Measurements from ENCODE around the gene TFPI2.

TFPI2 gene

DNA sequence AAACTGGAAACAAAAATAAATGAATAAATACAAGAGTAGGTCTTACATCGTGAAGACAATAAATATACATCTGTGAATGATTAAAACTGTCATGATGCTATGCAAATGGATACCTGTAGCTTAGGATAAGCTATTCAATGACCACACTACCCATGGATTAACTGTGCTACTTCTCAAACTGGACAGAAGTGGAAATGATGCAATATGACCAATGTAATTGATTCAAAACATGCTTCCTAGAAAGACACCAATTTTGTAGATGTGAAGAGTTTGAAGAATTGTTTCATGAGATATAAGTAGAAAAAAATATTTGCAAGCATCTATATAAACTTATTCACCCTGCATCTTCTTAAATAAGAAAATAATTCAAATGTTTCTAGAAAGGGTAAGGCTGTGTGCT lies 36.1 kb downstream of the TFPI2 start:
- DNase-seq = no peak

DNA sequence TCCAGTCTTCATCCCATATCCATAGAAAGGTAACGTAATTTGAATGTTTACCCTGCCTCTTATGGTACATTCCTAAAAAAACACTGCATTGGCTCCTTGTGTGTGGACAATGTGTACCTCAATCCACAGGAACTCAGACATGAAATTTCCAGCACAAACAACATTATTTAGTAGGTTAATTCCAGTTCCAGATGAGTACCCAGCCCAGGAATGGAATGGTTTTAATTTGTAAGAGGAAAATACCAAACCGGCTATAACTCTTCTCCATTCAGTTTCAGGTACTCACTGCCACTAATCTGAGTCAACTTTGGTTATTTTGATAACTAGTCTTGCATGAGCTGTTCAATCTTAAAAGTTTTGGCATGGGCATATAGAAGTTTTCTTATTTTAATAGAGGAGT lies 39.0 kb downstream of the TFPI2 start:
- no peak for DNase-seq

DNA sequence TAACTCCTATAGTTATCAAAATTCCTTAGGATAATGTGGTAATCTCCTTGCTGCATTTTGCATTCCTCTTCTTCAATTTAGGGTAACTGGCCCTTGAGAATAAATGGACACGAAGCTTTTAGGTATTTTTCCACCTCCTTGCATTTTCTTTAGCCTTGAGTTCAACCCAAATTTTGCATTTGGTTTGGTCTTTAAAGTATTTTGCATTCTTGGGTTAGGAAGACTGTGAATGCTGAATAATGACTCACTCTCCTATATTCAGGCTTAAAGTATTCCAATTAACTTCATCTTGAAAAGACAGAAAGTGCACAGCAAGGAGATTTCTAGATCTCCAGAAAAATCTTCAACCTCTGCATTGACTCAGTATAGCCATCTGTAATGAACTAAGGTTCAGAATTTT lies 47.3 kb downstream of the TFPI2 start:
- DNase-seq = peak; percentile 22

DNA sequence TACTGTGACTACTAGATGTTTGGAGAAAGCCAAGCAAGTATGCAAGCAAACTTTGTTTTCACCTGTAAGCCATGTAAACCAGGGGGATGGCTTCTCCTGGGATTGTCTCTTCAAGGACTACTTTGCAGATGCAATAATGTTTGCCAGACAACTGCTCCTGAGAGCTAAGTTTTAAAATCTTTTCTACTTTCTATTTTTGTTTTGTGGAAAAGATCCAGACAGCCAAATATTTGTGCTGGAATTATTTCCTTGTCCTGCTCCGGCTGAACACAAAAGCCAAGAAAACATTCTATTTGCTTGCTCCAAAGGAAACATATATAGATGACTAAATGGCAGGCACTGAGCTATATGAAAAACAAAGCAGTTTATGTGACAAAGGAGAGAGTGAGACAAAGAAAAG lies 51.6 kb downstream of the TFPI2 start:
- DNase-seq = no peak

DNA sequence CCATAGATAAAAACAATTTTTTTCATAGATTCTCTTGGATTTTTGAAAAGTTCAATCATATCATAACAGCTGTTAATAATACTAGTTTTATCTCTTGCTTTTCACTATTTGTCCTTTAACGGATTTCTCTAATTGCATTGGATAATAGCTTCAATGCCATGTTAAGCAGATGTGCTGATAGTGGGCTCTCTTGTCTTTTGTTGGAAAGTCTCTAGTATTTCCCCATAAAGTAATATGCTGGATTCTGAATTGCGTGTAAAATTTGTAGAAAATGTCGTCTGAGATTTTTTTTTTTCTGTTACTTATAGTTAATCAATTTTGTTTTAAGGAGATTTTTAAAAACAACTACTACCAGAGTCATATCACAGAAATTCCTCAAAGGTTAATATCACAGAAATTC lies 53.3 kb downstream of the TFPI2 start:
- no peak for DNase-seq

DNA sequence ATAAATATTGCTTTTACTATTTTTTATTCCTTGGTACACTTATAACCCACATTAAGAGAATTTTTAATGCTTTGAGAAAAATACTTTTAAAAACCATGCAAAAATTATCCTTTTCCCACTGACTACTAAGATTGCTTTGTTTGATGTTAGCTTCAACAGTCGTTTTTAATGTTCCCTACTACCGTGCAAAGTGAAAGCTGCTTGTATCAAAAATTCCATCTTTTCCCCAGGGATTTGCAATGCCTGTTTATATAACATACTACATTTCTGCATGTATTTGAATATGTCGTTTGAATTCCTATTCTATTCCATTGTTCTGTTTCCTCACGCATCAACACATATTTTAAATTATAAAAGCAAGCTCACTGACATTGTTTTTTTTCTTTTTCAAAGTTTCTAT lies 54.4 kb downstream of the TFPI2 start:
- DNase-seq = no peak

DNA sequence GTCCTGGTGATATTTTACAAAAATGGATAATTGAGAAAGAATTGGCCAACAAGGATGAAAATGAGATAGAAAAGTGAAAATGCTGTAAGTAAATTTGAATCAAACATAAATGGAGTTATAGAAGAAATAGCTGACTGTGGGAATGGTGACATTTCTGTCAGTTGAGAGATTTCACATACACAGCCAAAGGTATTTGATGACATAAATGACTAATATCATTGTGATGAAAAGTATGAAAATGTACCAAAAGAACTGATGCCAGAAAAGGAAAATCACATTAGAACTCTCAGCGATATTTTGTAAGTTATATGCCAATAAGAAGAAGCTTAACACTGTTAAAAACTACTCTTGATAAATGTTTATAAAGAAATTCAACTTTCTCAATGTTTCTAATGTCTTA lies 54.9 kb downstream of the TFPI2 start:
- no peak for DNase-seq

Data from amniotic stem cell (primary cell).